Left hindlimb (tissue), 1 donor: ENCODE measurements around the gene FFAR2.

Experiments
- DNase-seq: peaks from one replicate; pipeline ENCODE4 v3.0.0-alpha.2; 2018

Gene FFAR2

GRCh38 chr19:35490364-35490763, 42.3 kb downstream of the FFAR2 start, which contains the start of gene KRTDAP:
KRTDAP (minus strand) TSS chr19:35490464; CDS start chr19:35490442, 22 bp downstream.
- no peak for DNase-seq

- DNase-seq = no peak
Measured at GRCh38 chr19:35491836-35492360, 43.8 kb downstream of the FFAR2 start.

GRCh38 chr19:35493971-35494370, 45.9 kb downstream of the FFAR2 start:
- DNase-seq = no peak

GRCh38 chr19:35495107-35496064, 47.3 kb downstream of the FFAR2 start:
- peak; percentile 59 for DNase-seq

- DNase-seq = no peak
Measured at GRCh38 chr19:35497406-35497805, 49.3 kb downstream of the FFAR2 start.

GRCh38 chr19:35498220-35498619, 50.2 kb downstream of the FFAR2 start:
- no peak for DNase-seq

GRCh38 chr19:35498984-35499527, 51.0 kb downstream of the FFAR2 start:
- no peak for DNase-seq

GRCh38 chr19:35500611-35501010, 52.6 kb downstream of the FFAR2 start:
- DNase-seq = no peak
